ENCODE results near the gene EIF4H. TPM values are rescaled to one million over a fixed set of nuclear protein-coding genes. Genes with fewer than 3 reads are reported as not detected.
"Not testable (repeated sequence)": the region's sequence is repeated elsewhere in the genome, so short reads cannot be mapped to it uniquely, and the experiment has no call there.

The EIF4H gene
- total RNA-seq, 2 donors from 2014 or later: 365 to 426 TPM

GRCh38 chr7:74157605-74158004, 16.6 kb upstream of the EIF4H start:
- Mint-ChIP-seq H3K4me1 (no peaks in the 10 kb centered on the region), H3K27me3 (no peaks in the 10 kb centered on the region), H3K36me3 (ENCODE audit: low read depth) (no peaks in the 10 kb centered on the region), H3K9me3 (no peaks in the 10 kb centered on the region), H3K27ac (no peak overlapping the region), H3K4me3 (no peak overlapping the region)
- ATAC-seq (replicated peaks): no peak

DNA sequence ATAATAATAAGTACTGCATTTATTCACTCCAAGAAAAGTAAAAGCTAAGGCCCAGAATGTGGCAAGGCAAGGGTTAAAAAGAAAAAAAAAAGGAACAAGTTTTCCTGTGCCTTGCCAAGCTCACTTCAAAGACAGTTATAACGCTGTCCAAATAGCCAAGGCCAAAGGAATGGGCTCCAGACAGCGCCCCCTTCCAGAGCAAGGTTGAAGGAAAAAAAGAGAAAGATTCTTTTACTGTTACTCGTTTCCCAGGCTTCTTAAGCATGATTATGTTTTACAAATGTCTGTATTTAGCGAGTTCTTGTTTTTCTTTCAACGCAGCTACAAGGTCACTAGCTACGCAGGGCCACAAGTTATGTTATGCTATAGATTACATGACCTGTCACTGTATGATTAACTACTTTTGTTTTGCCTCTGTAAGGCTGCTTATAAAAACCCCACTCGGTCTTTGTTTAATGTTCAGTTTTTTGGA, 9.1 kb upstream of the EIF4H start:
- Mint-ChIP-seq H3K4me3 (no peak overlapping the region), H3K27me3 (no peaks in the 10 kb centered on the region), H3K27ac (no peak overlapping the region), H3K9me3 (no peaks in the 10 kb centered on the region), H3K4me1 (no peaks in the 10 kb centered on the region), H3K36me3 (ENCODE audit: low read depth) (no peaks in the 10 kb centered on the region)
- no peak for ATAC-seq (replicated peaks)

DNA sequence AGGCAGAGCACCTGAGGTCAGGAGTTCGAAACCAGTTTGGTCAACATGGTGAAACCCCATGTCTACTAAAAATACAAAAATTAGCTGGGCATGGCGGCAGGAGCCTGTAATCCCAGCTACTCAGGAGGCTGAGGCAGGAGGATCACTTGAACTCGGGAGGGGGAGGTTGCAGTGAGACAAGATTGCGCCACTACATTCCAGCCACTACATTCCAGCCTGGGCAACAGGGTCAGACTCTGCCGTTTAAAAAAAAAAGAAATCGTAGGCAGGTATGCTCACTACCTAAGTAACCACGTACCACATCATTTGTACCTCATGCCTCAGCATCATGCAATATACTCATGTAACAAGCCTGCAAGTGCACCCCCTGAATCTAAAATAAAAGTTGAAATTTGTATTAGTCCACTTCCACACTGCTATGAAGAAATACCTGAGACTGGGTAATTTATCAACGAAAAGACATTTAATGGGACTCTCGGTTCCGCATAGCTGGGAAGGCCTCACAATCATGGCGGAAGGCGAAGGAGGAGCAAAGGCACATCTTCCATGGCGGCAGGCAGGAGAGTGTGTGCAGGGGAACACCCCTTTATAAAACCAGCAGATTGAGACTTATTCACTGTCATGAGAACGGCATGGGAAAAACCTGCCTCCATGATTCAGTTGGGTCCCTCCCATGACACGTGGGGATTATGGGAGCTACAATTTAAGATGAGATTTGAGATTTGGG, 8.1 kb upstream of the EIF4H start:
- no peaks in the 10 kb centered on the region for H3K27me3 Mint-ChIP-seq
- H3K4me3 Mint-ChIP-seq: no peak overlapping the region

GRCh38 chr7:74167324-74167723, 6.8 kb upstream of the EIF4H start:
- not testable (repeated sequence) for H3K4me1 Mint-ChIP-seq; H3K27me3 Mint-ChIP-seq; H3K9me3 Mint-ChIP-seq; H3K4me3 Mint-ChIP-seq; H3K27ac Mint-ChIP-seq; ATAC-seq (replicated peaks); H3K36me3 Mint-ChIP-seq (ENCODE audit: low read depth)

More for the DNA sequence above, 8.1 kb upstream of the EIF4H start:
- H3K9me3 Mint-ChIP-seq: no peaks in the 10 kb centered on the region
- H3K27ac Mint-ChIP-seq: no peak overlapping the region
- ATAC-seq (replicated peaks): no peak
- no peaks in the 10 kb centered on the region for H3K4me1 Mint-ChIP-seq
- no peaks in the 10 kb centered on the region for H3K36me3 Mint-ChIP-seq (ENCODE audit: low read depth)

- Mint-ChIP-seq H3K9me3 (no peaks in the 10 kb centered on the region), H3K4me3 (peak overlapping the region; percentile 95), H3K36me3 (ENCODE audit: low read depth) (peaks cover 35% of the 10 kb centered on the region), H3K27ac (peak overlapping the region; percentile 89), H3K4me1 (peaks cover 7% of the 10 kb centered on the region), H3K27me3 (no peaks in the 10 kb centered on the region)
- ATAC-seq (replicated peaks): no peak
Measured at GRCh38 chr7:74173074-74173473, 1.1 kb upstream of the EIF4H start.

- ATAC-seq (replicated peaks): no peak
- H3K36me3 Mint-ChIP-seq (ENCODE audit: low read depth): peaks cover 39% of the 10 kb centered on the region
- H3K27ac Mint-ChIP-seq: peak overlapping the region; percentile 89
- no peaks in the 10 kb centered on the region for H3K9me3 Mint-ChIP-seq
- peak overlapping the region; percentile 95 for H3K4me3 Mint-ChIP-seq
- H3K4me1 Mint-ChIP-seq: peaks cover 8% of the 10 kb centered on the region
- H3K27me3 Mint-ChIP-seq: no peaks in the 10 kb centered on the region
Measured at GRCh38 chr7:74173491-74173865, 678 bp upstream of the EIF4H start.

GRCh38 chr7:74174606-74175082, 488 bp downstream of the EIF4H start:
- H3K4me3 Mint-ChIP-seq: peak overlapping the region; percentile 95
- peak overlapping the region; percentile 97 for H3K27ac Mint-ChIP-seq
- H3K9me3 Mint-ChIP-seq: no peaks in the 10 kb centered on the region
- no peaks in the 10 kb centered on the region for H3K27me3 Mint-ChIP-seq
- peaks cover 15% of the 10 kb centered on the region for H3K4me1 Mint-ChIP-seq
- H3K36me3 Mint-ChIP-seq (ENCODE audit: low read depth): peaks cover 50% of the 10 kb centered on the region
- ATAC-seq (replicated peaks): peak; percentile 52

- H3K27me3 Mint-ChIP-seq: no peaks in the 10 kb centered on the region
- H3K9me3 Mint-ChIP-seq: no peaks in the 10 kb centered on the region
- peaks cover 15% of the 10 kb centered on the region for H3K4me1 Mint-ChIP-seq
- H3K27ac Mint-ChIP-seq: peak overlapping the region; percentile 97
- peaks cover 57% of the 10 kb centered on the region for H3K36me3 Mint-ChIP-seq (ENCODE audit: low read depth)
- peak overlapping the region; percentile 95 for H3K4me3 Mint-ChIP-seq
- ATAC-seq (replicated peaks): no peak
Measured at GRCh38 chr7:74175340-74175739, 1.2 kb downstream of the EIF4H start.

DNA sequence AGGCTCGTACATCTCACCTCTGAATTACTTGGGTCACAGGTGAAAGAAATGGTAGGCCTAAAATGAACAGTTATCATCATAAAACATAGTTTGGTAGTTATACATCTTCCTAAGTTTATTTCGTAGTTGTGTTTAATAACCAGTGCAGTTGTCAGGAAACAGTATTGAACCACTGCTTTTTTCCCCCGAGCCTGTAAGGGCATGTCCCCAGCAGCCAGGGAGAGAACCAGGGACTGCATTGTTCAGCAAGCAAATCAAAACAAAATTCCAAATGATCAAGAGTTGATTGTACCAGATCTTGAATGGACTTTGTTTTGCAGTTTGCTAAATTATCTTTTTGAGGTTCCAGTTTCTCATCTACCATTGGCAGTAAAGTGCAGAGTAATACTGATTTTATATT, 2.4 kb downstream of the EIF4H start:
- H3K27ac Mint-ChIP-seq: peak overlapping the region; percentile 97
- H3K4me3 Mint-ChIP-seq: peak overlapping the region; percentile 95
- H3K9me3 Mint-ChIP-seq: no peaks in the 10 kb centered on the region
- H3K4me1 Mint-ChIP-seq: peaks cover 19% of the 10 kb centered on the region
- H3K27me3 Mint-ChIP-seq: no peaks in the 10 kb centered on the region
- ATAC-seq (replicated peaks): no peak
- H3K36me3 Mint-ChIP-seq (ENCODE audit: low read depth): peaks cover 69% of the 10 kb centered on the region

- H3K27ac Mint-ChIP-seq: peak overlapping the region; percentile 53
- peak overlapping the region; percentile 95 for H3K4me3 Mint-ChIP-seq
- peak; percentile 15 for ATAC-seq (replicated peaks)
- H3K4me1 Mint-ChIP-seq: peaks cover 37% of the 10 kb centered on the region
- H3K9me3 Mint-ChIP-seq: no peaks in the 10 kb centered on the region
- H3K36me3 Mint-ChIP-seq (ENCODE audit: low read depth): peaks cover 90% of the 10 kb centered on the region
- no peaks in the 10 kb centered on the region for H3K27me3 Mint-ChIP-seq
Measured at GRCh38 chr7:74178632-74179031, 4.5 kb downstream of the EIF4H start.

DNA sequence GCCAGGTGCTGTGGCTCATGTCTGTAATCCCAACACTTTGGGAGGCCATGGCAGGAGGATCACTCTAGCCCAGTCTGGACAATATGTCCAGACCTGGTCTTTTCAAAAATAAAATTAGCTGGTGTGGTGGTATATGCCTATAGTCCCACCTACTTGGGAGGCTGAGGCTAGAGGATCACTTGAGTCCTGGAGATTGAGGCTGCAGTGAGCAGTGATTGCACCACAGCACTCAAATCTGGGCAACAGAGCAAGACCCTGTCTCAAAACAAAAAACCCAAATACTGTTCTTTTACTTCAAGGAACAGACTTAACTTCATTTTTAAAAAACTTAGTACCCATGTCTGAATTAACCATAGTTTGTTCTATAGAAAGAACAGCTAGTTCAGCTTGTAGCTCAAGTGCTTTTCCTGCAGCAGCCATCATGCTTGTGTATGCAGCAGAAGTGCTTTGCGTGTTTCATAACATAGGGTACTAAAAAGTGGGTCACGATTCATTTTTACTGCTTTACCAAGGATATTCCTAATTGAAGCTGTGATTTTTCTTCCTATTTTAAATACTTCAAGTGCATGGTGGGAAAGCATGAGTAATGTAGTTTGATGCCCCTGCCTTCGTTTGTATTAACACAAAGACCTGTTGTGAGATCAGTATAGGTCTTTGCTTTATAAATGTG, 5.9 kb downstream of the EIF4H start:
- ATAC-seq (replicated peaks): no peak
- Mint-ChIP-seq H3K4me3 (peak overlapping the region; percentile 95), H3K36me3 (ENCODE audit: low read depth) (peaks cover 100% of the 10 kb centered on the region), H3K27me3 (no peaks in the 10 kb centered on the region), H3K27ac (no peak overlapping the region), H3K9me3 (no peaks in the 10 kb centered on the region), H3K4me1 (peaks cover 46% of the 10 kb centered on the region)

DNA sequence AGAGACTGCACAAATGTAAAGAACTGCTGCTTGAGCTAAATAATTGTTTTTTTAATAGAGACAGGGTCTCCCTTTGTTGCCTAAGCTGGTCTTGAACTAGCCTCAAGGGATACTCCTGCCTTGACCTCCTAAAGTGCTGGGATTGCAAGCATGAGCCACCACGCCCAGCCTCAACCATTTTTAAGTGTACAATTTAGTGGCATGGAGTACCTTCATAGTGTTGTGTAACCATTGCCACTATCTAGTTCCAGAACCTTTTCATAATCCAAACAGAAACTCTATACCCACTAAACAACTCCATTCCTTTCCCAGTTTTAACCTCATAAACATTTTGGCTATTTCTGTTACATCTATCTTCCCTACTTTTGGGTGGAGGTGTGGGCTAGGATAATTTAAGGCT, 6.7 kb downstream of the EIF4H start:
- Mint-ChIP-seq H3K27me3 (no peaks in the 10 kb centered on the region), H3K9me3 (no peaks in the 10 kb centered on the region), H3K4me1 (peaks cover 46% of the 10 kb centered on the region), H3K27ac (no peak overlapping the region), H3K4me3 (peak overlapping the region; percentile 20), H3K36me3 (ENCODE audit: low read depth) (peaks cover 100% of the 10 kb centered on the region)
- ATAC-seq (replicated peaks): no peak

GRCh38 chr7:74181821-74182220, 7.7 kb downstream of the EIF4H start:
- H3K4me1 Mint-ChIP-seq: peaks cover 46% of the 10 kb centered on the region
- no peak for ATAC-seq (replicated peaks)
- H3K27ac Mint-ChIP-seq: peak overlapping the region; percentile 77
- H3K9me3 Mint-ChIP-seq: no peaks in the 10 kb centered on the region
- H3K4me3 Mint-ChIP-seq: peak overlapping the region; percentile 43
- no peaks in the 10 kb centered on the region for H3K27me3 Mint-ChIP-seq
- H3K36me3 Mint-ChIP-seq (ENCODE audit: low read depth): peaks cover 100% of the 10 kb centered on the region

GRCh38 chr7:74182453-74183090, 8.4 kb downstream of the EIF4H start:
- Mint-ChIP-seq H3K4me3 (peak overlapping the region; percentile 43), H3K27me3 (no peaks in the 10 kb centered on the region), H3K9me3 (no peaks in the 10 kb centered on the region), H3K27ac (peak overlapping the region; percentile 77), H3K4me1 (peaks cover 41% of the 10 kb centered on the region), H3K36me3 (ENCODE audit: low read depth) (peaks cover 100% of the 10 kb centered on the region)
- ATAC-seq (replicated peaks): no peak

DNA sequence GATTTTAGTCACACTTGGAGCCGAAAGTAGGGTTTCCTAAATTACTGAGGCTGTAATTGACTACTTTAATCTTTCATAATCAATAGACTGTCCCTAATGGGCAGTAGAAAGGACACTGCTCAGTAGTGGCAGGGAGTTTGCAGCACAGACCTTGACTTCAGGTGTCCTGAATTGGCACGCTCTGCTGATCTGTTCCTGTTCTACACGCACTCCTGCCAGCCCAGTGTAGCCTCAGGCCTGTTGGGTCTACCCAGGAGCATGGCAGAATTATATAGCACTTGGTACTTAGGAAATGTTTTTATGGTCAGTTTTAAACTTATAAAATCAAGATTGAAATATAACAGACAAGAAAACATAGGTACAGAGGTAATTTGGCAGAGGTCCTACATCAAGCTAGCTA, 9.0 kb downstream of the EIF4H start:
- H3K27ac Mint-ChIP-seq: peak overlapping the region; percentile 77
- H3K4me1 Mint-ChIP-seq: peaks cover 42% of the 10 kb centered on the region
- H3K4me3 Mint-ChIP-seq: peak overlapping the region; percentile 43
- H3K27me3 Mint-ChIP-seq: no peaks in the 10 kb centered on the region
- ATAC-seq (replicated peaks): no peak
- peaks cover 100% of the 10 kb centered on the region for H3K36me3 Mint-ChIP-seq (ENCODE audit: low read depth)
- no peaks in the 10 kb centered on the region for H3K9me3 Mint-ChIP-seq
